Naive thymus-derived CD8-positive, alpha-beta T cell (primary cell): ENCODE results near the gene CPVL. TPM values are rescaled to one million over a fixed set of nuclear protein-coding genes. Genes with fewer than 3 reads are reported as not detected.

Experiments
- ATAC-seq, 2 donors: fragments of 150-1000 bp; cut with Tn5 transposase in 1 of 2; sonication (Bioruptor Pico), chemical (Tn5 transposase) in 1 of 2; 1 replicate in 1 of 2; 2 replicates in 1 of 2; pipeline ENCODE4 v1.10.0; 2021; ENCODE audit warnings: mild to moderate bottlenecking in 2 of 2, moderate library complexity in 2 of 2
- POLR2A ChIA-PET: fragments of 350-600 bp; sonication (Branson Sonifier 250); formaldehyde crosslinking; loops from one replicate; lab custom pipeline; 2021; ENCODE audit warnings: antibody characterized with exemption; lab: Charles Lee
- DNase-seq, 10 donors: peaks; one replicate each; pipeline versions ENCODE4 v3.0.0 to v3.0.0-alpha.2; 2020 to 2022
- H3K27ac Mint-ChIP-seq, 10 donors: one replicate each; pipeline ENCODE4 v1.8.0; 2020 to 2022; ENCODE audit warnings: mild to moderate bottlenecking in 10 of 10, mixed read lengths in 10 of 10, moderate library complexity in 4 of 10, inconsistent platforms in 1 of 10
- H3K27me3 Mint-ChIP-seq, 5 donors: one replicate each; pipeline ENCODE4 v1.8.0; 2021 to 2022; ENCODE audit warnings: mixed read lengths in 5 of 5
- H3K36me3 Mint-ChIP-seq, 3 donors: one replicate each; pipeline ENCODE4 v1.8.0; 2020 to 2022; ENCODE audit warnings: mixed read lengths in 3 of 3, mild to moderate bottlenecking in 2 of 3, inconsistent platforms in 1 of 3
- H3K4me1 Mint-ChIP-seq, 4 donors: one replicate each; pipeline ENCODE4 v1.8.0; 2021 to 2022; ENCODE audit warnings: mixed read lengths in 4 of 4
- H3K4me3 Mint-ChIP-seq, 10 donors: one replicate each; pipeline ENCODE4 v1.8.0; 2020 to 2022; ENCODE audit warnings: mild to moderate bottlenecking in 10 of 10, mixed read lengths in 10 of 10, moderate library complexity in 6 of 10, inconsistent platforms in 1 of 10
- H3K9me3 Mint-ChIP-seq, 9 donors: one replicate each; pipeline ENCODE4 v1.8.0; 2020 to 2022; ENCODE audit warnings: mixed read lengths in 9 of 9, mild to moderate bottlenecking in 3 of 9, inconsistent platforms in 1 of 9, moderate library complexity in 1 of 9
- polyA plus RNA-seq, 3 donors: library from polyadenylated mRNA; unstranded; fragments of 300-500 nt; fragmentation: Illumina TruSeq; gene quantifications; one replicate each; pipeline ENCODE4 v1.2.3, GENCODE V29; 2021
- total RNA-seq, 8 experiments: library from RNA in 2 of 8; stranded (reverse) in 2 of 8; gene quantifications; one replicate each; pipeline ENCODE4 v1.2.3 and lab custom pipeline; 2021 to 2026

CPVL gene
- total and polyA plus RNA-seq, 5 experiments from 2014 or later: 0.70 to 1.4 (median 0.98) TPM; not detected in 1

DNA sequence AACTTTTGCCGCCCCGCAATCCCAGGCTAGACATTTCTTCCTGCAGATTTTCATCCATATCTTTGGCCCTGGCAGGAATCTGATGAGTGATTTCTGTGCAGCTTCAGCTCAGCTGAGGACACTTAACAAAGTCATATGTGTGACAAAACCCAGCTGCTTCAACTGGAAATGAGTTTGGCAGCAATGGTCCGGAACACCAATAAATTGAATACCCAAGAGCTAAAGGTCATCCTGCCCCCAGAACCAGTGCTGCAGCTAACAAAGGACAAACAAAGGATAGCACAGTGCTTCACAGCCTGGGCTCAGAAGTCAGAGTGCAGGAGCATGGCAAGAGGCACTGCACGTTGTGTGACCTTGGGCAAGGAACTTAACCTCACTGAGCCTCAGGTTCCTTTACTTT is 148.2 kb downstream of the CPVL start:
- Mint-ChIP-seq H3K36me3 (no peaks in the 10 kb centered on the region), H3K27ac (peak overlapping the region in 1 of 10 donors; percentile 9), H3K9me3 (peaks cover 0 to 2% (median 0%) of the 10 kb centered on the region in 9 donors), H3K27me3 (peaks cover 0 to 5% (median 1%) of the 10 kb centered on the region in 5 donors), H3K4me1 (no peaks in the 10 kb centered on the region), H3K4me3 (no peak overlapping the region)
- DNase-seq: no peak
- POLR2A ChIA-PET: no interaction called here
- no peak for ATAC-seq

- POLR2A ChIA-PET: no interaction called here
- H3K4me1 Mint-ChIP-seq: no peaks in the 10 kb centered on the region
- peaks cover 0 to 6% (median 1%) of the 10 kb centered on the region in 5 donors for H3K27me3 Mint-ChIP-seq
- H3K9me3 Mint-ChIP-seq: peaks cover 0 to 2% (median 0%) of the 10 kb centered on the region in 9 donors
- H3K27ac Mint-ChIP-seq: no peak overlapping the region
- H3K4me3 Mint-ChIP-seq: no peak overlapping the region
- DNase-seq (no peak), ATAC-seq (no peak)
- H3K36me3 Mint-ChIP-seq: no peaks in the 10 kb centered on the region
These were observed 149.5 kb downstream of the CPVL start for GRCh38 chr7:28996836-28997235.

DNA sequence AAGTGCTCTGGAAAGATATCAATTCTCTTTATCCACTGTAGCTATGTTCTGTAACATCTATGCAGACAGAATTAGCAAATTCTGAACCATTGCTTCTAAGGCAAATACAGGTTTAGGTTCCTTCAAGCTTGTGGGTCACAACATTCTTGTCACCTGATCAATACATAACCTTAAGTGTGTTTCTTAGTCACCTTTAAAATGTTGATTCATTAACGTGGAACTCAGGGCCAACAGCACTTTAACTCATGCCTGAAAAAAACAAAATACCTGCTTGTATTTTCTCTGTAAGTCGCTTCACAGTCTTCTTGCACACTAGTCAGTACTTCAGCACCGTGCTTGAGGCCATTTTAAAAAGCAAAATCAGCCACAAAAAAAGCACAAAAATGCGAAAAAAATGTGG is 153.0 kb downstream of the CPVL start:
- POLR2A ChIA-PET: no interaction called here
- no peak for DNase-seq
- Mint-ChIP-seq H3K9me3 (no peaks in the 10 kb centered on the region), H3K4me3 (no peak overlapping the region), H3K27me3 (peaks cover 0 to 10% (median 1%) of the 10 kb centered on the region in 5 donors), H3K4me1 (no peaks in the 10 kb centered on the region), H3K36me3 (no peaks in the 10 kb centered on the region), H3K27ac (no peak overlapping the region)
- no peak for ATAC-seq

- H3K27ac Mint-ChIP-seq: no peak overlapping the region
- H3K4me3 Mint-ChIP-seq: no peak overlapping the region
- DNase-seq (no peak), ATAC-seq (no peak)
- H3K4me1 Mint-ChIP-seq: no peaks in the 10 kb centered on the region
- peaks cover 0 to 13% (median 1%) of the 10 kb centered on the region in 5 donors for H3K27me3 Mint-ChIP-seq
- POLR2A ChIA-PET: no interaction called here
- no peaks in the 10 kb centered on the region for H3K36me3 Mint-ChIP-seq
- H3K9me3 Mint-ChIP-seq: no peaks in the 10 kb centered on the region
These were observed 153.5 kb downstream of the CPVL start for GRCh38 chr7:28992798-28993197.

DNA sequence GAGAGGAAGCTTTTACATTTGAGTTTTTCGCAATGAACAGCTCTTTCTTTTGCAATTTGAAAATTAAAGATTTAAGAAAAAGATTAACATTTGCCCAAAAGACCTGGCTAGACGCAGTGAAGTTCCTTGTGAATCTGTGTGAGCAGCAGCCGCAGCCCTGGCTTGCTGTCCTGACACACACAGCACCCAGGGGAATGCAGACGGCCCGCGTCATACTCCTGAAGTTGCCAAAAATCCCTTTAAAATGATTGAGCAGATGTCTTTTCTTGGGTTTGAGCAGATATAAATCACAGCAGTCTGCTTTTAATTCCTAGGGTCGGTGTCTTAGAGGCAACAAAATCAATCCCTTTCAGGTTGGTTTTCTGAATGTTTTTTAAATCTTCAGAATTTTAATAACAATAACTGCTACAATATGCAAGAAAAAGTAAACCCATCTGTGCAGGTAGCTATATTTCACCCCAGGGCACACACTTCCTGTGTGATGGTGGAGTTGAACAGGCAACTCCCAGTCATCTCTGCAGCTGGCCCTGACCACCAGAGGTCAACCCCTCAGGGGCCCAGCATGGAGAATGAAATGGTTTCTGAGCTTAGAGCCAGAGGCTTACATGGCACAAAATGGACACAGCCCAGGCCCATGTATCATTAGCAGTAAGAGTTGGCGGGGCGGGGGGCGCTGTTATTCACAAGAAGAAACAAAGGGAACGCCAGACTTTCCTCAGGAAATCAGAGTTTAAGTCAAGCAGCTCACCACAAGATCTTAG is 156.0 kb downstream of the CPVL start:
- DNase-seq: no peak
- no peak overlapping the region for H3K4me3 Mint-ChIP-seq
- peaks cover 0 to 24% (median 3%) of the 10 kb centered on the region in 5 donors for H3K27me3 Mint-ChIP-seq
- H3K27ac Mint-ChIP-seq: no peak overlapping the region
- no peak for ATAC-seq
- H3K9me3 Mint-ChIP-seq: no peaks in the 10 kb centered on the region
- no peaks in the 10 kb centered on the region for H3K36me3 Mint-ChIP-seq
- no peaks in the 10 kb centered on the region for H3K4me1 Mint-ChIP-seq
- POLR2A ChIA-PET: no interaction called here

DNA sequence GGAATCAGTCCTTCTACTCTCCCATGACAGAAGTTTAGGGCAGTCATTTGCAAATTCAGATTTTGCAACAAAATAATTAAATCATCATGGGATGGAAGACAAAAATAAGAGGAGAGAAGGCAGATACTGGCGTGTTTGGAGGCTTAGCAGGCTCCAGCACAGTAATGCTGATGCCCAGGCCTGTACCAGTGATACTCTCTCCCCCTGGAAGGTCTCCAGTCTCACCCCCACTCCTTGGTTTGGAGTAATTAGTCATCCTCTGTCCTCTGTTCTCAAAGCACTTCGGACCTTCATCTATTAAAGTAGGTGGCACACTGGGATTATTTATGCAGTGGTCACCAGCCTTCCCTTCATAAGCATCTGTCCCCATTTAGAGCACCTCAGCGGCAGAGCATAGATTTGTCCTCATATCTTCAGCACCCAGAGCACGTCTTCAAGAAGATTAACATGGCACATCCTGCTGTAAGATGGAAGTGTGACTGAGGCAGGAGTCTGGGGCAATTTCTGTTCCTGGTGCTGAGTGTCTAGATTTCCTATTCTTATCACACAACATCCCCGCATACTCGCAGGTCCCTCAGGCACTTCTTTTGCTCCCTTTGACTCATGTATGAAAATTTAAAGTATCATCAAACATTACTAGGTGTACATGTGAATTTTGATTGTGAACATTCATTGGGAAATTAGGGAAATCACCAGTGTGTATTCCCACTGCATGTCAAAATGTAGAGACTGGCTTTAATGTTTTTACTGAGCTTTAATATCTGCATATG is 156.9 kb downstream of the CPVL start:
- H3K27me3 Mint-ChIP-seq: peaks cover 0 to 24% (median 3%) of the 10 kb centered on the region in 5 donors
- DNase-seq: no peak
- no peak for ATAC-seq
- H3K4me1 Mint-ChIP-seq: no peaks in the 10 kb centered on the region
- no peaks in the 10 kb centered on the region for H3K36me3 Mint-ChIP-seq
- POLR2A ChIA-PET: no interaction called here
- no peaks in the 10 kb centered on the region for H3K9me3 Mint-ChIP-seq
- no peak overlapping the region for H3K4me3 Mint-ChIP-seq
- no peak overlapping the region for H3K27ac Mint-ChIP-seq

DNA sequence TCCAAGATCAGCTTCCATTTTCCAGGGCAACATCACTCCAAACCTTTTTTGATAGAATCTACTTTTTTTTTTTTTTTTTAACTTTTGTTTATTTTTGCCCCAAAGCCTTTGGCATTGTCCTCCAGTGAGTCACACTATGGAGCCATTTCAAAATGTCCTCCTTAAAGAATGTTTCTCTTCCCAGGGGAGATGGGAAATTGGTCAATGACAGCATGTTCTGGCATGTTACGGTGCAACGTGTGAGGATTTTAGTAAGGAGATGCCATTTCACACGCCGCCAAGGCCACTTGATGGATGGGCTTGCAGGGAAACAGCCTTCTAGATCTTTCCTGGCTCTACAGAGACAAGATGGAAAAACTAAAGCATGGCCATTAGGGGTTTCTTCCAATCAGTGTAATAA is 157.5 kb downstream of the CPVL start:
- Mint-ChIP-seq H3K4me3 (no peak overlapping the region), H3K9me3 (no peaks in the 10 kb centered on the region), H3K4me1 (no peaks in the 10 kb centered on the region), H3K27ac (peak overlapping the region in 1 of 10 donors; percentile 36), H3K27me3 (peaks cover 0 to 24% (median 3%) of the 10 kb centered on the region in 5 donors), H3K36me3 (no peaks in the 10 kb centered on the region)
- POLR2A ChIA-PET: no interaction called here
- ATAC-seq: no peak
- no peak for DNase-seq

- DNase-seq (no peak), ATAC-seq (no peak)
- POLR2A ChIA-PET: no interaction called here
- Mint-ChIP-seq H3K27me3 (peaks cover 0 to 22% (median 3%) of the 10 kb centered on the region in 5 donors), H3K36me3 (no peaks in the 10 kb centered on the region), H3K4me1 (no peaks in the 10 kb centered on the region), H3K27ac (no peak overlapping the region), H3K9me3 (no peaks in the 10 kb centered on the region), H3K4me3 (no peak overlapping the region)
These were observed 158.2 kb downstream of the CPVL start for GRCh38 chr7:28988091-28988490.

GRCh38 chr7:28986765-28987110 is 159.6 kb downstream of the CPVL start:
- ATAC-seq: no peak
- POLR2A ChIA-PET: no interaction called here
- DNase-seq: no peak
- Mint-ChIP-seq H3K27me3 (peaks cover 0 to 21% (median 3%) of the 10 kb centered on the region in 5 donors), H3K36me3 (no peaks in the 10 kb centered on the region), H3K27ac (no peak overlapping the region), H3K9me3 (no peaks in the 10 kb centered on the region), H3K4me3 (no peak overlapping the region), H3K4me1 (no peaks in the 10 kb centered on the region)

DNA sequence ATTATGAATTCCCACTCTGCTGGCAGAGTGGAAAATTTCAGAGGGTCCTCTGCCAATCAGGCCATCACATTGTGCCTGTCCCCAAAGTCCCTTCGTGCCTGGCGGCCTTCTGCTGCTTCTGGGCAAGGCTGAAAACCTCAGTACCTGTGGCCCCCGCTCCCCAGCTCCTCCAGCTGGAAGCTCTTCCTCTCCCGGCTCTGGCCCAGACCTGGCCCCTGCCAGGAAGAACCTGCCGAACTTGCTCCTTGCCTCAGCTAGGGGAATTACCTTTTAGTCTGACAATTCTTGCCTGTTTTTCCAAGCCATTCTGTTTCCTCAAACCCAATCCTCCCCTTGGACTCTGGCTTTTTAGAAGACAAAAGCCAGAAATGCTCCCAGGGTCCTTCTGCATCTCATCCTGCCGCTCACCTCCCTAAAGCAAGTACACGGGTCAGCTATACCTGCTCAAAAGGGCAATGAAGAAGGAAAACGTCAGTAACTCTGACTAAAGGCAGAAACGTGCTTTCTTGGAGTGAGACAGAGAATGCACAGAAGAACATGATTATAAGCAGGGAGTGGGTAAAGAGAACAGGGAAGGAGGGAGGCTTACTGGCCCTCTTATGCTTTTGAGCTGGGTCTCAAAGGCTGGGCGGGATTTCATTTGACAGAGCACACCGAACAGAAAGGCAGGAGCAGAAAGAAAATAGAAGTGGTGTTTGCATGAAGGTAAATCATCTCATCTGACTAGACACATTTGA is 160.1 kb downstream of the CPVL start:
- Mint-ChIP-seq H3K27ac (no peak overlapping the region), H3K9me3 (no peaks in the 10 kb centered on the region), H3K4me3 (no peak overlapping the region), H3K4me1 (no peaks in the 10 kb centered on the region), H3K36me3 (no peaks in the 10 kb centered on the region), H3K27me3 (peaks cover 0 to 21% (median 3%) of the 10 kb centered on the region in 5 donors)
- POLR2A ChIA-PET: no interaction called here
- DNase-seq (no peak), ATAC-seq (no peak)

DNA sequence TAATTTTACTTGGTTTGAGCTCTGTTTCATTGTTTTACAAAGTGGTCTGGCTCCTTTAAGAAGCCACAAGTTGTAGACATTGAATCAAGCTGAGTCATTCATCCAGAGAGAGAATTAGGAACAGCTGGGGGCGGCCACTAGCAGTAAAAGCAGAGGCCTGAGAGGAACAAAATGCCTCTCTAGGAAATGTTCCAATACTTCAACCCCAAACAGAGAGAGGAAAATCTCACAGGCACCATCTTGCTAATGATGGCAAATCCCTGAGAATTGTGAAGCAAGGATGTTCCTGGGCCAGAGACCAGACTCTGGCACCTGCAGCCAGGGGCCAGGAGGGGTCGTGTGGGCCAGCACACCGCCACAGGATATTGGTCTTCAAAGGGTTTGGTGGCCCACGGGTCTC is 161.7 kb downstream of the CPVL start:
- H3K9me3 Mint-ChIP-seq: no peaks in the 10 kb centered on the region
- POLR2A ChIA-PET: no interaction called here
- H3K27ac Mint-ChIP-seq: no peak overlapping the region
- no peak overlapping the region for H3K4me3 Mint-ChIP-seq
- no peaks in the 10 kb centered on the region for H3K4me1 Mint-ChIP-seq
- DNase-seq: no peak
- peaks cover 1 to 24% (median 3%) of the 10 kb centered on the region in 5 donors for H3K27me3 Mint-ChIP-seq
- no peak for ATAC-seq
- H3K36me3 Mint-ChIP-seq: no peaks in the 10 kb centered on the region

DNA sequence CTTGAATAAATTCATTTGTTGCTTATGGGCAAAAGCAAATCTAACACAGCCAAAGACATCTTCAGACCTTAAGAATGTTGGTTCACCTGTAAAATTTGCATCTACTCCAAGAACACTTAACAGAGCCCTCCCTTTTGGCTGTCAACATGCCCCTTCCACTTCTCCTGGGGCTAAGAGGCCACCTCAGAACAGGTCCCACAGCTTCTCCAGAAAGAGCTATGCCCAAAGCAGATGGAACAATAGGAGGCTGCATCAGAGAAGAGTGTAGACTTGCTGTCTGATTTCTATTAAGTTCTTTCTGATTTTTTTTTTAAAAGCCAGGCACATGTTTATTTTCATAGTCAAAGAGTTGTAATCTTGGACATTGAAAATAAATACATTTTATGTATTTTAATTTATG is 162.1 kb downstream of the CPVL start:
- DNase-seq: no peak
- Mint-ChIP-seq H3K9me3 (no peaks in the 10 kb centered on the region), H3K4me1 (no peaks in the 10 kb centered on the region), H3K4me3 (no peak overlapping the region), H3K36me3 (no peaks in the 10 kb centered on the region), H3K27ac (no peak overlapping the region), H3K27me3 (peaks cover 3 to 24% (median 6%) of the 10 kb centered on the region in 5 donors)
- ATAC-seq: no peak
- POLR2A ChIA-PET: no interaction called here
